HepG2 (cell line): ENCODE results near the gene GATAD2B. TPM values are rescaled to one million over a fixed set of nuclear protein-coding genes. Genes with fewer than 3 reads are reported as not detected.

ENCODE experiments used
- ATAC-seq: fragments of 200-7000 bp; cut with Tn5 transposase; 3 replicates; pipeline ENCODE4 v1.9.1; 2020; ENCODE audit warnings: mild to moderate bottlenecking, moderate library complexity
- BruUV-seq: library from RNA; stranded (reverse); fragments of 400-500 nt; replicated peaks from 2 replicates; lab custom pipeline; 2021; lab: Mats Ljungman, UMichigan
- CTCF ChIA-PET: fragments of 300-600 bp; formaldehyde crosslinking; extraction: SDS; loops from one replicate; lab custom pipeline; 2021; ENCODE audit warnings: low total read pairs, inconsistent platforms, low intra/inter-chr PET ratio; lab: Yijun Ruan, JAX
- POLR2A ChIA-PET: fragments of 350-600 bp; sonication (Branson Sonifier 250); formaldehyde crosslinking; loops from one replicate; lab custom pipeline; 2020; ENCODE audit warnings: antibody characterized with exemption, inconsistent platforms; lab: Yijun Ruan, JAX
- DNase-seq: peaks from one replicate; pipeline ENCODE4 v3.0.0-alpha.2; 2015; ENCODE audit warnings: low spot score
- FAIRE-seq: peaks from 3 replicates; lab custom pipeline; 2011; peaks lifted over from hg19 to GRCh38; lab: Jason Lieb, UNC
- H2AFZ ChIP-seq: one replicate; pipeline ENCODE4 v1.6.1; 2011; ENCODE audit warnings: low read length, inconsistent platforms
- H3K27ac ChIP-seq: fragments of 300-600 bp; 3 replicates; pipeline ENCODE4 v1.8.0; 2011; ENCODE audit warnings: mixed run types, mild to moderate bottlenecking, mixed read lengths, low read length, inconsistent platforms; ENCODE audit not compliant: insufficient read depth; ENCODE audit errors: extremely low read length
- H3K27me3 ChIP-seq, 2 experiments: fragments of 200-600 bp in 1 of 2; 2 replicates in 1 of 2; 3 replicates in 1 of 2; pipeline versions ENCODE4 v1.6.0 to v1.8.0; 2011; ENCODE audit warnings: low read length in 2 of 2, mild to moderate bottlenecking in 2 of 2, moderate library complexity in 2 of 2, inconsistent platforms in 1 of 2; ENCODE audit not compliant: insufficient read depth in 2 of 2, control insufficient read depth in 1 of 2
- H3K36me3 ChIP-seq, 2 experiments: fragments of 200-600 bp in 1 of 2; replicated peaks in 1 of 2; 2 replicates in 1 of 2; 3 replicates in 1 of 2; pipeline versions ENCODE4 v1.5.1 to v1.8.0; 2011; ENCODE audit warnings: low read length in 2 of 2, inconsistent platforms in 1 of 2; ENCODE audit not compliant: insufficient read depth in 2 of 2, control insufficient read depth in 1 of 2
- H3K4me1 ChIP-seq: 2 replicates; pipeline ENCODE4 v1.5.1; 2012; ENCODE audit warnings: low read length, inconsistent platforms; ENCODE audit not compliant: insufficient read depth
- H3K4me2 ChIP-seq: 2 replicates; pipeline ENCODE4 v1.6.0; 2011; ENCODE audit warnings: low read depth, low read length, inconsistent platforms
- H3K4me3 ChIP-seq, 3 experiments: fragments of 200-600 bp in 1 of 3; sonication (generic), shearing (Covaris generic) in 1 of 3; replicated peaks in 1 of 3; 2 replicates each; pipeline ENCODE4 v1.5.1; 2011 to 2016; ENCODE audit warnings: low read length in 3 of 3, inconsistent platforms in 2 of 3, low read depth in 2 of 3, mild to moderate bottlenecking in 2 of 3, control low read depth in 1 of 3, mixed read lengths in 1 of 3; ENCODE audit not compliant: insufficient read depth in 1 of 3
- H3K79me2 ChIP-seq: one replicate; pipeline ENCODE4 v1.6.1; 2011; ENCODE audit warnings: low read length, inconsistent platforms; ENCODE audit not compliant: insufficient read depth
- H3K9ac ChIP-seq: 2 replicates; pipeline ENCODE4 v1.6.0; 2011; ENCODE audit warnings: mild to moderate bottlenecking, low read depth, low read length, inconsistent platforms; ENCODE audit not compliant: insufficient read depth
- H3K9me3 ChIP-seq: 2 replicates; pipeline ENCODE4 v1.5.1; 2012; ENCODE audit warnings: mild to moderate bottlenecking, low read length
- H4K20me1 ChIP-seq: 2 replicates; pipeline ENCODE4 v1.6.0; 2011; ENCODE audit warnings: inconsistent platforms, mild to moderate bottlenecking, low read length, moderate library complexity; ENCODE audit not compliant: insufficient read depth
- DDIT3 ChIP-seq: sonication (generic); formaldehyde crosslinking; IDR thresholded peaks from 2 replicates; pipeline ENCODE4 v1.4.0; 2020; ENCODE audit warnings: mild to moderate bottlenecking, missing genetic modification reagents
- EEA1 ChIP-seq: sonication (generic); formaldehyde crosslinking; IDR thresholded peaks from 2 replicates; pipeline ENCODE4 v1.5.1; 2020; ENCODE audit warnings: mild to moderate bottlenecking, missing genetic modification reagents, borderline replicate concordance
- NR2F6 ChIP-seq, 2 experiments: IDR thresholded peaks; 2 replicates each; pipeline ENCODE4 v1.6.1; 2016; ENCODE audit warnings: antibody characterized with exemption in 1 of 2, mild to moderate bottlenecking in 1 of 2
- NR3C1 ChIP-seq: sonication (generic); formaldehyde crosslinking; IDR thresholded peaks from 2 replicates; pipeline ENCODE4 v1.4.0; 2020; ENCODE audit warnings: missing genetic modification reagents
- SKI ChIP-seq: fragments of 450-650 bp; IDR thresholded peaks from one replicate; pipeline ENCODE4 v1.6.1; 2018; ENCODE audit warnings: mild to moderate bottlenecking; ENCODE audit not compliant: partially characterized antibody
- YEATS2 ChIP-seq: sonication (generic); formaldehyde crosslinking; IDR thresholded peaks from 2 replicates; pipeline ENCODE4 v1.4.0; 2020; ENCODE audit warnings: missing genetic modification reagents, borderline replicate concordance
- YY1 ChIP-seq: IDR thresholded peaks from 2 replicates; pipeline ENCODE4 v1.6.1; 2011; ENCODE audit warnings: low read length, low read depth, moderate library complexity, mild to moderate bottlenecking; ENCODE audit not compliant: insufficient read depth, insufficient replicate concordance
- ZBTB21 ChIP-seq: sonication (generic); formaldehyde crosslinking; IDR thresholded peaks from 2 replicates; pipeline ENCODE4 v1.4.0; 2020; ENCODE audit warnings: missing genetic modification reagents
- ZFP36L1 ChIP-seq: sonication (generic); formaldehyde crosslinking; IDR thresholded peaks from 2 replicates; pipeline ENCODE4 v1.8.0; 2022; ENCODE audit warnings: mild to moderate bottlenecking, missing genetic modification reagents, moderate library complexity
- ZMYM3 ChIP-seq: sonication (generic); formaldehyde crosslinking; IDR thresholded peaks from 2 replicates; pipeline ENCODE4 v1.5.1; 2020; ENCODE audit warnings: mild to moderate bottlenecking, missing genetic modification reagents
- ZNF460 ChIP-seq: sonication (generic); formaldehyde crosslinking; IDR thresholded peaks from 2 replicates; pipeline ENCODE4 v1.5.1; 2020; ENCODE audit warnings: missing genetic modification reagents, mild to moderate bottlenecking, borderline replicate concordance
- ZNF569 ChIP-seq: sonication (generic); formaldehyde crosslinking; IDR thresholded peaks from 2 replicates; pipeline ENCODE4 v1.5.0; 2020; ENCODE audit warnings: mild to moderate bottlenecking, missing genetic modification reagents, moderate library complexity, borderline replicate concordance
- ZNF598 ChIP-seq: sonication (generic); formaldehyde crosslinking; IDR thresholded peaks from 2 replicates; pipeline ENCODE4 v1.5.1; 2020; ENCODE audit warnings: mild to moderate bottlenecking, missing genetic modification reagents, borderline replicate concordance
- ZNF619 ChIP-seq: sonication (generic); formaldehyde crosslinking; IDR thresholded peaks from 2 replicates; pipeline ENCODE4 v1.4.0; 2020; ENCODE audit warnings: mild to moderate bottlenecking, missing genetic modification reagents
- ZNF749 ChIP-seq: sonication (generic); formaldehyde crosslinking; IDR thresholded peaks from 2 replicates; pipeline ENCODE4 v1.8.0; 2022; ENCODE audit warnings: mild to moderate bottlenecking, missing genetic modification reagents, moderate library complexity, borderline replicate concordance
- WGBS: methylation state at CpG from one replicate; pipeline ENCODE4 v1.1.6; 2017; ENCODE audit warnings: low lambda C conversion rate; 5-methylcytosine and 5-hydroxymethylcytosine counted together
- in situ Hi-C: cut with HindIII; loops from 2 replicates; pipeline ENCODE4 v1.10.0; 2017; ENCODE audit warnings: low pct_unique_long_range_greater_than_20kb; ENCODE audit not compliant: extremely low pct_ligation_motif_present
- intact Hi-C: fragments of 100-400 bp; cut with micrococcal nuclease; formaldehyde crosslinking; loops from one replicate; pipeline ENCODE4 v1.10.0; 2022; ENCODE audit not compliant: unreplicated experiment
- polyA plus RNA-seq, 8 experiments: library from polyadenylated mRNA; depleted of rRNA in 3 of 8; stranded (reverse) in 7 of 8; unstranded in 1 of 8; fragments of >200 nt; fragmentation: Illumina TruSeq in 4 of 8; extraction: Trizol in 4 of 8; gene quantifications; 2 replicates each; pipeline versions ENCODE4 v1.2.1 to v1.2.3, GENCODE V29; 2011 to 2016; ENCODE audit warnings: low read depth in 4 of 8, missing spikeins in 1 of 8, mixed read lengths in 1 of 8; ENCODE audit not compliant: insufficient read depth in 1 of 8
- total RNA-seq, 5 experiments: library from RNA; depleted of rRNA; stranded (reverse); fragments of >200 nt; fragmentation: Illumina TruSeq; extraction: Trizol; gene quantifications; 2 replicates each; pipeline ENCODE4 v1.2.3, GENCODE V29; 2016; ENCODE audit warnings: low read depth in 1 of 5

The GATAD2B gene
- total and polyA plus RNA-seq, 2 of the 13 experiments (the other 11 are each of a cell fraction or from before 2014, with no cell fraction given) = 3.2 to 5.2 TPM

- TF ChIP-seq YEATS2 (CRISPR knock-in tag) (no peak), NR2F6 (IDR thresholded peaks at IDR 0.05) (no peak), NR2F6 (CRISPR knock-in tag; IDR thresholded peaks at IDR 0.05) (no peak), DDIT3 (CRISPR knock-in tag) (no peak), ZNF749 (CRISPR knock-in tag) (no peak), ZNF598 (no peak), ZFP36L1 (no peak), YY1 (no peak), EEA1 (CRISPR knock-in tag) (no peak), ZNF619 (CRISPR knock-in tag) (no peak), ZNF460 (CRISPR knock-in tag) (no peak), SKI (no peak), ZNF569 (CRISPR knock-in tag) (no peak), ZBTB21 (CRISPR knock-in tag) (no peak), ZMYM3 (CRISPR knock-in tag) (no peak), NR3C1 (no peak)
- FAIRE-seq = no peak
- in situ Hi-C loops (no loop called here), intact Hi-C loops (no loop called here)
- Histone ChIP-seq H3K79me2 (peaks cover 13% of the 10 kb centered on the region), H4K20me1 (no peaks in the 10 kb centered on the region; the same call in 1 of the 2 replicates), H3K4me2 (no peak overlapping the region), H3K4me1 (peaks cover 6% of the 10 kb centered on the region), H3K9me3 (no peaks in the 10 kb centered on the region), H3K27ac (no peak overlapping the region), H3K27me3 (no peaks in the 10 kb centered on the region), H3K9ac (no peak overlapping the region), H3K4me3 (no peak overlapping the region), H2AFZ (no peak overlapping the region), H3K36me3 (0 out of 5 replicates have a peak, but pooled peaks cover 0 to 1% of the 10 kb centered on the region in 2 experiments)
- ATAC-seq = no peak
- BruUV-seq = no TSS peak
- WGBS = 92% methylated on average over 3 of the region's 3 CpGs
- POLR2A ChIA-PET = no interaction called here
- no peak for DNase-seq
- CTCF ChIA-PET = no interaction called here
These were observed 80.7 kb downstream of the GATAD2B start for GRCh38 chr1:153842006-153842471.
